VCaP (cell line): ENCODE results near the gene SAAL1.
A peak's percentile ranks its signal among the peaks of the same experiment; 100 is the strongest.
"Not testable (repeated sequence)": the region's sequence is repeated elsewhere in the genome, so short reads cannot be mapped to it uniquely, and the experiment has no call there.

ENCODE experiments used
- H3K27ac ChIP-seq: fragments of 450-650 bp; 2 replicates; pipeline ENCODE4 v1.5.1; 2017
- TF ChIP-seq, protein P1 (sequence below): fragments of 450-650 bp; conservative IDR thresholded peaks from 2 replicates; pipeline ENCODE4 v1.5.1; 2017; ENCODE audit warnings: mild to moderate bottlenecking, moderate library complexity

Gene SAAL1

DNA sequence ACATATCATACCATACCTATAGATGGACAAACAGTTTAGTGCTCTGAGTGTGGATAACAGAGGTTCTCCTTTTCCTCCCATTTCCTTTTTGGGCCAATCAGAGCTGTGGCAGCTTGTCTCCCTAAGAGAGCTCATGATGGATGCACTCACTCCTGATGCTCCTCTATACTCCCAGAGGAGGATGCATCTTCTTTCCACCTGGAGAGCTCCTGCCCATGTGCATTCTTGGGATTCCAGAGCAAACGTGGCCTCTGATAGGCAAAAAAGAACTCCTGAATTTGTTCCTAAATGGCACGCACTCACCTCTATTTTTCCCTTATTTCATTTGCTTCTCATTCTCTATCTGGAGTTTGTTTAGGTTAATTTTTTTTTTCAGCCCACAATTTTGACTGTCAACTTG is 29.4 kb upstream of the SAAL1 start:
- TF ChIP-seq, protein P1, sequence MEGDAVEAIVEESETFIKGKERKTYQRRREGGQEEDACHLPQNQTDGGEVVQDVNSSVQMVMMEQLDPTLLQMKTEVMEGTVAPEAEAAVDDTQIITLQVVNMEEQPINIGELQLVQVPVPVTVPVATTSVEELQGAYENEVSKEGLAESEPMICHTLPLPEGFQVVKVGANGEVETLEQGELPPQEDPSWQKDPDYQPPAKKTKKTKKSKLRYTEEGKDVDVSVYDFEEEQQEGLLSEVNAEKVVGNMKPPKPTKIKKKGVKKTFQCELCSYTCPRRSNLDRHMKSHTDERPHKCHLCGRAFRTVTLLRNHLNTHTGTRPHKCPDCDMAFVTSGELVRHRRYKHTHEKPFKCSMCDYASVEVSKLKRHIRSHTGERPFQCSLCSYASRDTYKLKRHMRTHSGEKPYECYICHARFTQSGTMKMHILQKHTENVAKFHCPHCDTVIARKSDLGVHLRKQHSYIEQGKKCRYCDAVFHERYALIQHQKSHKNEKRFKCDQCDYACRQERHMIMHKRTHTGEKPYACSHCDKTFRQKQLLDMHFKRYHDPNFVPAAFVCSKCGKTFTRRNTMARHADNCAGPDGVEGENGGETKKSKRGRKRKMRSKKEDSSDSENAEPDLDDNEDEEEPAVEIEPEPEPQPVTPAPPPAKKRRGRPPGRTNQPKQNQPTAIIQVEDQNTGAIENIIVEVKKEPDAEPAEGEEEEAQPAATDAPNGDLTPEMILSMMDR, result no peak
- H3K27ac ChIP-seq, result no peak overlapping the region

DNA sequence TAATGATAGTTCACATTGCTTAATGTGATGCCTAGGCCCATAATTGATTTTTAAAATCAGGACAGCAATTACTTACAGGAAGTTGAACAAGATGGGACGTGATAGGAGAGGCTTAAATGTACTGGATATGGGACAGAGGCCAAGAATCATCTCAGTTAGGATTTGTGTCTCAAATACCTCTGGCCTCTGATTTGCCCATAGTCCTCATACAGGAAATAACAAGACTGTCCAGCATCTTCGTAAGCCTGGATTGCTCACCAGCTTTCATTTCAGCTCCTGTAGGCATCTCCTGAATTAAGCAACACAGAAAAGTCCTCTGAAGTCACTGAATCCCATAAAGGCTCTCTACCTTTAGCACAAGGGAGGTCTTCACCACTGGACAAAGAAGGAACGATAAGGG is 26.5 kb upstream of the SAAL1 start, which contains the start of gene MRGPRX3:
Gene MRGPRX3 (plus strand): TSS at position 231 of the 400 bp plus-strand sequence. CDS start 4,632 bp downstream, outside the sequence.
- peak within 1 kb of the TSS; percentile 15 for H3K27ac ChIP-seq
- TF ChIP-seq, protein P1, result no peak

DNA sequence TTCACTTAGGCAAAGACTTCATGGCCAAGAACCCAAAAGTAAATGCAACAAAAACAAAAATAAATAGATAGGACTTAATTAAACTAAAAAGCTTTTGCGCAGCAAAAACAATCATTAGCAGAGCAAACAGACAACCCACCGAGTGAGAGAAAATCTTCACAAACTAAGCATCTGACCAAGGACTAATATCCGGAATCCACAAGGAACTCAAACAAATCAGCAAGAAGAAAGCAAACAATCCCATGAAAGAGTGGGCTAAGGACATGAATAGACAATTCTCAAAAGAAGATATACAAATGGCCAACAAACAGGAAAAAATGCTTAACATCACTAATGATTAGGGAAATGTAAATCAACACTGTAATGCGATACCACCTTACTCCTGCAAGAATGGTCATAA is 25.2 kb upstream of the SAAL1 start:
- H3K27ac ChIP-seq, result not testable (repeated sequence)

DNA sequence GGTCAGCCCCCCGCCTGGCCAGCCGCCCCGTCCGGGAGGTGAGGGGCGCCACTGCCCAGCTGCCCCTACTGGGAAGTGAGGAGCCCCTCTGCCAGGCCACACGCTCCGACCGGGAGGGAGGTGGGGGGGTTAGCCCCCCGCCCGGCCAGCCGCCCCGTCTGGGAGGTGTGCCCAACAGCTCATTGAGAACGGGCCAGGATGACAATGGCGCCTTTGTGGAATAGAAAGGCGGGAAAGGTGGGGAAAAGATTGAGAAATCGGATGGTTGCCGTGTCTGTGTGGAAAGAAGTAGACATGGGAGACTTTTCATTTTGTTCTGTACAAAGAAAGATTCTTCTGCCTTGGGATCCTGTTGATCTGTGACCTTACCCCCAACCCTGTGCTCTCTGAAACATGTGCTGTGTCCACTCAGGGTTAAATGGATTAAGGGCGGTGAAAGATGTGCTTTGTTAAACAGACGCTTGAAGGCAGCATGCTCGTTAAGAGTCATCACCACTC is 15.5 kb upstream of the SAAL1 start:
- H3K27ac ChIP-seq, result not testable (repeated sequence)

DNA sequence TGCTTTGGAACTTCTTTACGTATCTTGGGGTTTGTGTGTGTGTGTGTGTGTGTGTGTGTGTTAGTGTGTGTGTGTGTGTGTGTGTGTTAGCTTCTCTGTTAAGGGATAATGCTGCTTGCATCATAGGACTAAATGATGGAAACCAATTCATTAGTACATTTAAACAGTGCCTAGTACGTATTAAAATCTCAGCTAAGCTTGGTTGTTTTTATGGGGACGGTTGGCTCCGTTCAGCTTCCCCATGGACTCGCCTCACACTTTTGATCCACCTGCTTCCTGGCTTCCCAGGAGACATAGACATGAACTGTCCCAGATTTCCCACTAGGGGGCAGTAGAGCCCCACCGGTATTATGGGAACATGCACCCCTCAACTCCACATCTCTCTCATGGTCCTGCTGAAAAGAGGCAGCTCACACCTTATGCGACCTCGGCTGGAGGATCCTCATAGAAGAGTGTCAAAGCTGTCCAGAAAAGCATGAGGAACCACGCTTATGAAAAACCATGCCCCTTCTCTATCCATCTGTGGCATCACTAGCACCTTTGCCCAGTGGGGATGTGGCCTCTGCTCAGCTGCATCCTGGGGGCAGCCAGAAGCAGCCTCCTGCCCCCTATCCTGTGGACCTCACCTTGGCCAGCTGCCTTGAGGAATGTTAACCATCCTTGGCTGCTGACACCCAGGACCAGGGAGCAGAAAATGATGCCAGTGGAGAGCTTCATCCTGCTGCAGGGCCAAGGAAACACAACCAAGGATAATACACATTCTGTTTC is 9.7 kb upstream of the SAAL1 start:
- TF ChIP-seq, protein P1, result peak; percentile 87
- H3K27ac ChIP-seq, result no peak overlapping the region

DNA sequence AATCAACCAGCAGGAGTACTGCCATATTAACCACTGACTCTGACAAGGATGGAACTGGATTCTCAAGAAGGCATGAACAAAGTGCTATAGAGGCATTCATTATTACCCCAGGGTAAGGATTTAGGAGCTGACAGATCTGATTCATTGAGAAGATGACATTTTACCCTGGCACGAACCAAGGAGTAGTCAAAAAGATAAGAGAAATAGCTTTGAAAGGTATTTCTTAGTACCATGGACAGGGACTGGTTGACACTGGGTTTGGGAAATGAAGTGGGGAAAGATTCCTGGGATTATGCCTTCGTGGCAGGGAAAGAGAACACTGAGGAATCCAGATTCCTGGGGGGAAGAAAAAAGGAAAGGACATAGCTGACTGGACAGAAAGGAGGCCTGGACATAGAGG is 5.1 kb upstream of the SAAL1 start:
- TF ChIP-seq, protein P1, result no peak
- H3K27ac ChIP-seq, result no peak overlapping the region

DNA sequence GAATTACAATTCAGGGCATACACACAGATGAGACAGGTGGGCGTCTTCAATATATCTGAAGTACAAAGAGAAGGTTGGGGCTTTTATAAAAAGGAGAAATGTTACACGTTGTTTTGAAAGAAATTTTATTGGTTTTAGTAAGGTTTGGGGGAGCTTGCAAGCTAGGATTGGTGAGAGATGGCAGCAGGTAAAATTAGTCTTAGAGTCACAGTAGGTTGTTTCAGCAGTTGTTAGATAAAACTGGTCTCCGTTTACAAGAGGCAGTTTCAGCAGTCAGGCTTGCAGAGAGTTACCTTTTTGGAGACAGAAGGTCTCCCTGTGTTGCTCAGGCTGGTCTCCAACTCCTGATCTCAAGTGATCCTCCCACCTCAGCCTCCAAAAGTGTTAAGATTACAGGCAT is 2.4 kb upstream of the SAAL1 start:
- no peak overlapping the region for H3K27ac ChIP-seq

DNA sequence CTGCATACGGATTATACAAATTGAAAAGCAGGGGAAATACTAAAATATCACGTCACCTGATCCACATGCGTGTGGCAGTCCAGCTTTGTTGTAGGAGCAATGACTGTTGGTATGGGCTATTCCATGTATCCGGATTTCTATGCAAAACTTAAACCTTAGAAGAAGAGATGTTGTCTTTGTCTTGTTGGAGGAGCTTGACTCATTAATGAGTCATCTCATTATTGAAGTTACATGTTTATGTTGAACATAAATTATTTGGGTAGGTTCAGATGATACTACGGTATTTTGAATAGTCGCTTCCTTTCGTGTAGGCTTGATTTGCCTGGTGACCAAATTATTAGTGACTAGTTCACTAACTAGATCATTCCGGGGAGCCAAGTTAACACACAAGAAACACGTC is 806 bp upstream of the SAAL1 start:
- TF ChIP-seq, protein P1, result no peak
- H3K27ac ChIP-seq, result peak overlapping the region; percentile 81; the same call in 1 of the 2 replicates

More for the DNA sequence above, 2.4 kb upstream of the SAAL1 start:
- TF ChIP-seq, protein P1, result no peak
